IMR-90 (cell line): Measurements from ENCODE around the gene PIAS4.

Source experiments
- FOS ChIP-seq: fragments of 150-350 bp; IDR thresholded peaks from 2 replicates; pipeline ENCODE4 v1.6.1; 2016; ENCODE audit warnings: low read depth, low read length
- SMC3 ChIP-seq: fragments of 150-350 bp; IDR thresholded peaks from 2 replicates; pipeline ENCODE4 v1.6.1; 2016; ENCODE audit warnings: low read depth, mild to moderate bottlenecking, antibody characterized with exemption, low read length, moderate library complexity

- no peak for TF ChIP-seq SMC3
- no peak for TF ChIP-seq FOS
Measured at GRCh38 chr19:4052993-4053422, 45.5 kb downstream of the PIAS4 start.
